ENCODE data around the gene FBXO21.

Gene FBXO21

DNA sequence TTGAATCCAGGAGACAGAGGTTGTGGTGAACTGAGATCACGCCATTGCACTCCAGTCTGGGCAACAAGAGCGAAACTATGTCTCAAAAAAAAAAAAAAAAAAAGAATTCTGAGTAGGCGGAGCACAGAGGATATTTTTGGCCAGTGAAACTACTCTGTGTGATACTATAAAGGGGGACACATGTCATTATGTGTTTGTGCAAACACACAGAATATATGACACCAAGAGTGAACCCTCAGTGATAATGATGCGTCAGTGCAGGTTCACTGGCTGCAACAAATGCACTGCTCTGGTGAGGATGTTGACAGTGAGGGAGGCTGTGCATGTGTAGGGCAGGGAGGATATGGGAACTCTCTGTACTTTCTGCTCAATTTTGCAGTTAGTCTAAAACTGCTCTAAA is 24.2 kb downstream of the FBXO21 start:
- peaks cover 98% of the 10 kb centered on the region for H3K36me3 ChIP-seq (ENCODE audit: insufficient read depth, low read length)

DNA sequence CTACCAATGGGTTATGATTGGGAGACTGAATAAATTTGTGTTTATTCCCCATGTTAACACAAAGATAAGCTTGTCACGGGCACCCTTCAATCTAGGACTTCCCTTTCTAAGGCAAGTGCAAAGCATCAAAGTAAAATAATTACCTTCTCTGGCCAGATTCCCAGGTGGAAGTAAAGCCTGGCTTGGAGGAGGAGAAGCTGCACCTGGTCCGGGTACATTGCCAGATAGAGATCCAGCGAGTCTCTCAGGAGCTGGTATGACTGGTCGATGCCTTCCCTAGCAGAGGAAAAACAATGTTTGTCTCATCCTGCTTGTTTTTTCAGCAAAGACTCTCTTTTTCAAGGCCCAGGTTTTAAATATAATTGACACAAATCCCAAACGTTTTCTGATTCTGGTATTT is 24.9 kb downstream of the FBXO21 start:
- no peaks in the 10 kb centered on the region for H3K27me3 ChIP-seq (ENCODE audit: insufficient read depth, low read length)
- H3K9me2 ChIP-seq (ENCODE audit: low read depth, low read length), result no peaks in the 10 kb centered on the region
- no peak overlapping the region for H3K4me3 ChIP-seq (ENCODE audit: low read depth, low read length, poor library complexity, severe bottlenecking)
- no peaks in the 10 kb centered on the region for H3K79me2 ChIP-seq (ENCODE audit: insufficient read depth, low read length)
- no peak overlapping the region for H2AFZ ChIP-seq (ENCODE audit: low read length)
- no peaks in the 10 kb centered on the region for H3F3A ChIP-seq (ENCODE audit: insufficient read depth, low read length)
- H3K4me2 ChIP-seq (ENCODE audit: low read length), result no peak overlapping the region
- H3K27ac ChIP-seq (ENCODE audit: low read depth, low read length, poor library complexity, severe bottlenecking), result no peak overlapping the region
- TF ChIP-seq, protein P1, sequence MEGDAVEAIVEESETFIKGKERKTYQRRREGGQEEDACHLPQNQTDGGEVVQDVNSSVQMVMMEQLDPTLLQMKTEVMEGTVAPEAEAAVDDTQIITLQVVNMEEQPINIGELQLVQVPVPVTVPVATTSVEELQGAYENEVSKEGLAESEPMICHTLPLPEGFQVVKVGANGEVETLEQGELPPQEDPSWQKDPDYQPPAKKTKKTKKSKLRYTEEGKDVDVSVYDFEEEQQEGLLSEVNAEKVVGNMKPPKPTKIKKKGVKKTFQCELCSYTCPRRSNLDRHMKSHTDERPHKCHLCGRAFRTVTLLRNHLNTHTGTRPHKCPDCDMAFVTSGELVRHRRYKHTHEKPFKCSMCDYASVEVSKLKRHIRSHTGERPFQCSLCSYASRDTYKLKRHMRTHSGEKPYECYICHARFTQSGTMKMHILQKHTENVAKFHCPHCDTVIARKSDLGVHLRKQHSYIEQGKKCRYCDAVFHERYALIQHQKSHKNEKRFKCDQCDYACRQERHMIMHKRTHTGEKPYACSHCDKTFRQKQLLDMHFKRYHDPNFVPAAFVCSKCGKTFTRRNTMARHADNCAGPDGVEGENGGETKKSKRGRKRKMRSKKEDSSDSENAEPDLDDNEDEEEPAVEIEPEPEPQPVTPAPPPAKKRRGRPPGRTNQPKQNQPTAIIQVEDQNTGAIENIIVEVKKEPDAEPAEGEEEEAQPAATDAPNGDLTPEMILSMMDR (IDR thresholded peaks at IDR 0.05; ENCODE audit: low read length), result no peak
- no peak for TF ChIP-seq EZH2 (IDR thresholded peaks at IDR 0.05; ENCODE audit: borderline replicate concordance, low read length)
- H3K36me3 ChIP-seq (ENCODE audit: insufficient read depth, low read length), result peaks cover 98% of the 10 kb centered on the region
- no peaks in the 10 kb centered on the region for H4K20me1 ChIP-seq (ENCODE audit: insufficient read depth, low read length)
- no peaks in the 10 kb centered on the region for H3K4me1 ChIP-seq (ENCODE audit: insufficient read depth, low read length, severe bottlenecking)
- no peaks in the 10 kb centered on the region for H3K9me3 ChIP-seq (ENCODE audit: low read length)
- no peak overlapping the region for H3K9ac ChIP-seq (ENCODE audit: low read length)

More for the DNA sequence above, 24.2 kb downstream of the FBXO21 start:
- Histone ChIP-seq H3K4me2 (ENCODE audit: low read length) (no peak overlapping the region), H3K79me2 (ENCODE audit: insufficient read depth, low read length) (no peaks in the 10 kb centered on the region), H3K27ac (ENCODE audit: low read depth, low read length, poor library complexity, severe bottlenecking) (no peak overlapping the region), H3F3A (ENCODE audit: insufficient read depth, low read length) (no peaks in the 10 kb centered on the region), H2AFZ (ENCODE audit: low read length) (no peak overlapping the region), H3K4me3 (ENCODE audit: low read depth, low read length, poor library complexity, severe bottlenecking) (no peak overlapping the region), H3K27me3 (ENCODE audit: insufficient read depth, low read length) (no peaks in the 10 kb centered on the region), H3K9ac (ENCODE audit: low read length) (no peak overlapping the region), H4K20me1 (ENCODE audit: insufficient read depth, low read length) (no peaks in the 10 kb centered on the region), H3K9me3 (ENCODE audit: low read length) (no peaks in the 10 kb centered on the region), H3K9me2 (ENCODE audit: low read depth, low read length) (no peaks in the 10 kb centered on the region), H3K4me1 (ENCODE audit: insufficient read depth, low read length, severe bottlenecking) (no peaks in the 10 kb centered on the region)
- no peak for TF ChIP-seq EZH2 (IDR thresholded peaks at IDR 0.05; ENCODE audit: borderline replicate concordance, low read length)
- TF ChIP-seq, protein P1 (IDR thresholded peaks at IDR 0.05; ENCODE audit: low read length), result no peak

DNA sequence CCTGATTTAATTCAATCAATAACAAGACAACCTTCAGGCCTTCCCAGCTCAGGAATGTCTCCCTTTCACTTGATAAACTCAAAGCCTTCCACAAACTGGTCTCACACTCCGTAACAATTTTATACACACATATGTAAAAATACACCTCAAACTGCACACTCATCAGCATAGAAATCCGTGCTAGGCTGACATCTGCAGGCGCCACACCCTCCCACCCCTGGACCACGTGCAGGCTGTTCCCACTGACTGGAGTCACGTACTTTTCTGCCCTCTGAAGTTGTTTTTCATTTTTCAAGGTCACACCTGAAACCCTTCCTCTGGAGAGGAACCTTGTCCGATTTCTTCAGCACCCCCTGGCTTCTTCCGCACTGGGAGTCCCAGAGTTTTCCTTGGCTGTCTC is 27.6 kb downstream of the FBXO21 start:
- no peak overlapping the region for H3K4me2 ChIP-seq (ENCODE audit: low read length)
- H3K9ac ChIP-seq (ENCODE audit: low read length), result no peak overlapping the region
- H3K9me3 ChIP-seq (ENCODE audit: low read length), result no peaks in the 10 kb centered on the region
- H2AFZ ChIP-seq (ENCODE audit: low read length), result no peak overlapping the region
- H3F3A ChIP-seq (ENCODE audit: insufficient read depth, low read length), result no peaks in the 10 kb centered on the region
- no peaks in the 10 kb centered on the region for H3K9me2 ChIP-seq (ENCODE audit: low read depth, low read length)
- no peak overlapping the region for H3K4me3 ChIP-seq (ENCODE audit: low read depth, low read length, poor library complexity, severe bottlenecking)
- H3K27ac ChIP-seq (ENCODE audit: low read depth, low read length, poor library complexity, severe bottlenecking), result no peak overlapping the region
- no peaks in the 10 kb centered on the region for H3K79me2 ChIP-seq (ENCODE audit: insufficient read depth, low read length)
- no peak for TF ChIP-seq EZH2 (IDR thresholded peaks at IDR 0.05; ENCODE audit: borderline replicate concordance, low read length)
- TF ChIP-seq, protein P1 (IDR thresholded peaks at IDR 0.05; ENCODE audit: low read length), result no peak
- H3K4me1 ChIP-seq (ENCODE audit: insufficient read depth, low read length, severe bottlenecking), result no peaks in the 10 kb centered on the region
- H3K36me3 ChIP-seq (ENCODE audit: insufficient read depth, low read length), result peaks cover 98% of the 10 kb centered on the region
- no peaks in the 10 kb centered on the region for H3K27me3 ChIP-seq (ENCODE audit: insufficient read depth, low read length)
- no peaks in the 10 kb centered on the region for H4K20me1 ChIP-seq (ENCODE audit: insufficient read depth, low read length)
